WTC11 (cell line): ENCODE data around the gene P2RX3. TPM values are rescaled to one million over a fixed set of nuclear protein-coding genes. Genes with fewer than 3 reads are reported as not detected.

Experiments
- ATAC-seq: fragments of 200-7000 bp; cut with Tn5 transposase; 2 replicates; pipeline ENCODE4 v1.10.0; 2021; ENCODE audit warnings: mild to moderate bottlenecking, moderate library complexity
- CTCF ChIA-PET: fragments of 300-600 bp; sonication (Branson Sonifier 250); formaldehyde crosslinking; loops from one replicate; lab custom pipeline; 2021; ENCODE audit warnings: antibody characterized with exemption; lab: Charles Lee
- POLR2A ChIA-PET: fragments of 350-600 bp; sonication (Branson Sonifier 250); formaldehyde crosslinking; loops from one replicate; lab custom pipeline; 2021; ENCODE audit warnings: antibody characterized with exemption; lab: Charles Lee
- DNase-seq: peaks from one replicate; pipeline ENCODE4 v3.0.0; 2021; ENCODE audit warnings: low spot score
- H3K27ac Mint-ChIP-seq: 2 replicates; pipeline ENCODE4 v1.8.0; 2021; ENCODE audit warnings: mixed read lengths
- H3K27me3 Mint-ChIP-seq: 2 replicates; pipeline ENCODE4 v1.8.0; 2021; ENCODE audit warnings: low read depth, mild to moderate bottlenecking, moderate library complexity, mixed read lengths
- H3K36me3 Mint-ChIP-seq: 2 replicates; pipeline ENCODE4 v1.8.0; 2021; ENCODE audit warnings: mixed read lengths
- H3K4me1 Mint-ChIP-seq: 2 replicates; pipeline ENCODE4 v1.8.0; 2022; ENCODE audit warnings: mixed read lengths
- H3K4me3 Mint-ChIP-seq: 2 replicates; pipeline ENCODE4 v1.8.0; 2021; ENCODE audit warnings: mild to moderate bottlenecking, moderate library complexity, mixed read lengths
- H3K9me3 Mint-ChIP-seq: 2 replicates; pipeline ENCODE4 v1.8.0; 2021; ENCODE audit warnings: mixed read lengths
- ATF1 ChIP-seq: sonication (generic); formaldehyde crosslinking; IDR thresholded peaks from 2 replicates; pipeline ENCODE4 v1.8.1; 2023; ENCODE audit warnings: mild to moderate bottlenecking, moderate library complexity, missing genetic modification reagents
- E2F1 ChIP-seq: sonication (generic); formaldehyde crosslinking; IDR thresholded peaks from 2 replicates; pipeline ENCODE4 v1.8.0; 2022; ENCODE audit warnings: mild to moderate bottlenecking, missing genetic modification reagents
- EMX1 ChIP-seq: fragments of 250-450 bp; sonication (Bioruptor Pico); IDR thresholded peaks from 2 replicates; pipeline ENCODE4 v1.8.0; 2021; ENCODE audit warnings: mild to moderate bottlenecking
- GRHL2 ChIP-seq: fragments of 250-450 bp; sonication (Bioruptor Pico); IDR thresholded peaks from 2 replicates; pipeline ENCODE4 v1.8.0; 2022; ENCODE audit warnings: mild to moderate bottlenecking, moderate library complexity; ENCODE audit not compliant: insufficient replicate concordance, severe bottlenecking
- NFATC4 ChIP-seq: fragments of 250-450 bp; sonication (Bioruptor Pico); IDR thresholded peaks from 2 replicates; pipeline ENCODE4 v1.9.0; 2021; ENCODE audit warnings: mild to moderate bottlenecking
- PRDM15 ChIP-seq: sonication (generic); formaldehyde crosslinking; IDR thresholded peaks from 2 replicates; pipeline ENCODE4 v1.8.0; 2022; ENCODE audit warnings: missing genetic modification reagents
- PREB ChIP-seq: sonication (generic); formaldehyde crosslinking; IDR thresholded peaks from 2 replicates; pipeline ENCODE4 v1.8.1; 2022; ENCODE audit warnings: mild to moderate bottlenecking, missing genetic modification reagents, moderate library complexity, borderline replicate concordance
- PRRX2 ChIP-seq: fragments of 250-450 bp; sonication (Bioruptor Pico); IDR thresholded peaks from 2 replicates; pipeline ENCODE4 v1.8.0; 2021; ENCODE audit warnings: mild to moderate bottlenecking
- RORB ChIP-seq: fragments of 250-450 bp; sonication (Bioruptor Pico); IDR thresholded peaks from 2 replicates; pipeline ENCODE4 v1.9.0; 2021; ENCODE audit warnings: mild to moderate bottlenecking
- SOX15 ChIP-seq: fragments of 250-450 bp; sonication (Bioruptor Pico); IDR thresholded peaks from 2 replicates; pipeline ENCODE4 v1.9.0; 2021; ENCODE audit warnings: mild to moderate bottlenecking
- ZBTB21 ChIP-seq: sonication (generic); formaldehyde crosslinking; IDR thresholded peaks from 2 replicates; pipeline ENCODE4 v1.8.1; 2023; ENCODE audit warnings: mild to moderate bottlenecking, missing genetic modification reagents, borderline replicate concordance
- ZNF138 ChIP-seq: sonication (generic); formaldehyde crosslinking; conservative IDR thresholded peaks from 2 replicates; pipeline ENCODE4 v1.8.1; 2022; ENCODE audit warnings: mild to moderate bottlenecking, moderate library complexity, missing genetic modification reagents
- ZNF232 ChIP-seq: sonication (generic); formaldehyde crosslinking; IDR thresholded peaks from 2 replicates; pipeline ENCODE4 v1.8.0; 2022; ENCODE audit warnings: mild to moderate bottlenecking, missing genetic modification reagents
- ZNF416 ChIP-seq: fragments of 250-450 bp; sonication (Bioruptor Pico); IDR thresholded peaks from 2 replicates; pipeline ENCODE4 v1.9.0; 2021; ENCODE audit warnings: mild to moderate bottlenecking, inconsistent platforms
- ZNF532 ChIP-seq: fragments of 250-450 bp; sonication (Bioruptor Pico); IDR thresholded peaks from 2 replicates; pipeline ENCODE4 v1.9.0; 2021; ENCODE audit warnings: mild to moderate bottlenecking, borderline replicate concordance
- ZNF671 ChIP-seq: fragments of 250-450 bp; sonication (Bioruptor Pico); IDR thresholded peaks from 2 replicates; pipeline ENCODE4 v1.8.0; 2021; ENCODE audit warnings: mild to moderate bottlenecking
- total RNA-seq: library from RNA; stranded (reverse); gene quantifications from 3 replicates; pipeline ENCODE4 v1.2.3, GENCODE V29; 2021

P2RX3 gene
- total RNA-seq, 1 experiment from 2014 or later, result 0.26 TPM

GRCh38 chr11:57314221-57314973 lies 23.8 kb upstream of the P2RX3 start:
- no peak for DNase-seq
- Mint-ChIP-seq H3K27ac (peak overlapping the region; percentile 43; the same call in 1 of the 2 replicates), H3K4me1 (peaks cover 24% of the 10 kb centered on the region)
- TF ChIP-seq GRHL2 (no peak), ZNF671 (CRISPR knock-in tag) (no peak), EMX1 (CRISPR knock-in tag) (no peak), NFATC4 (CRISPR knock-in tag) (no peak), ZBTB21 (CRISPR knock-in tag) (no peak), SOX15 (CRISPR knock-in tag) (no peak), ZNF532 (CRISPR knock-in tag) (no peak), ZNF232 (CRISPR knock-in tag) (no peak), ZNF416 (CRISPR knock-in tag) (no peak), PRDM15 (no peak), ZNF138 (CRISPR knock-in tag) (no peak), RORB (CRISPR knock-in tag) (no peak), PRRX2 (no peak), ATF1 (CRISPR knock-in tag) (no peak)
- TF ChIP-seq, all 79 proteins: peak for 0
- Mint-ChIP-seq H3K9me3 (no peaks in the 10 kb centered on the region), H3K4me3 (no peak overlapping the region), H3K36me3 (peaks cover 20% of the 10 kb centered on the region), H3K27me3 (no peaks in the 10 kb centered on the region)
- POLR2A ChIA-PET, result interaction anchor here (3.3 kb wide), 1 partner anchor 11 kb away, joined by 29 read pairs; the partner anchor contains the start of gene TNKS1BP1
- no peak for ATAC-seq
- CTCF ChIA-PET, result no interaction called here

- DNase-seq (peak; percentile 39), ATAC-seq (peak; percentile 3)
- no peaks in the 10 kb centered on the region for H3K9me3 Mint-ChIP-seq
- H3K4me3 Mint-ChIP-seq, result no peak overlapping the region
- POLR2A ChIA-PET, result interaction anchor here (0.6 to 1.6 kb wide), 2 partner anchors 9 to 26 kb away, joined by 4 to 11 read pairs; partner anchors contain the start of gene TNKS1BP1
- peaks cover 21% of the 10 kb centered on the region for H3K4me1 Mint-ChIP-seq
- CTCF ChIA-PET, result no interaction called here
- H3K27me3 Mint-ChIP-seq, result no peaks in the 10 kb centered on the region
- peaks cover 12% of the 10 kb centered on the region for H3K36me3 Mint-ChIP-seq
- no peak overlapping the region for H3K27ac Mint-ChIP-seq
- TF ChIP-seq ZNF532 (CRISPR knock-in tag) (no peak), GRHL2 (no peak), PREB (no peak), E2F1 (no peak)
These were observed 22.7 kb upstream of the P2RX3 start for GRCh38 chr11:57315491-57315890.
